ENCODE results near the gene HADHB. TPM values are rescaled to one million over a fixed set of nuclear protein-coding genes. Genes with fewer than 3 reads are reported as not detected.

The HADHB gene
- polyA plus RNA-seq, 3 donors: 94.3 to 200 (median 186) TPM

GRCh38 chr2:26299471-26300101, 54.8 kb downstream of the HADHB start:
- H3K27me3 ChIP-seq (ENCODE audit: control insufficient read depth in 2 of 2, insufficient read depth in 2 of 2, low read length in 2 of 2): no peaks in the 10 kb centered on the region
- peak overlapping the region; percentile 98 for H2AFZ ChIP-seq (ENCODE audit: insufficient read depth, low read depth, low read length, poor library complexity, severe bottlenecking)
- intact Hi-C loops (cut with micrococcal nuclease): no loop called here
- WGBS (ENCODE audit: insufficient coverage): 3% methylated on average over 3 of the region's 9 CpGs
- TF ChIP-seq CTCF (IDR thresholded peaks at IDR 0.05): no peak
- H3K27ac ChIP-seq (ENCODE audit: low read depth in 1 of 2, low read length in 2 of 2): peak overlapping the region; percentile 86 to 92
- peak in 2 of 3 donors; percentile 16 to 34 for DNase-seq
- peak overlapping the region; percentile 71 to 81 (median 77) for H3K4me3 ChIP-seq (replicated peaks in 1 of 3; ENCODE audit: low read depth in 2 of 3, low read length in 3 of 3)
- no peaks in the 10 kb centered on the region for H3K36me3 ChIP-seq (replicated peaks in 1 of 2; ENCODE audit: control insufficient read depth in 1 of 2, insufficient read depth in 2 of 2, low read length in 2 of 2)
- no peaks in the 10 kb centered on the region for H3K27me3 Mint-ChIP-seq (ENCODE audit: low read depth in 3 of 3)
- H3K27ac Mint-ChIP-seq: no peak overlapping the region
- no peaks in the 10 kb centered on the region for H4K20me1 ChIP-seq (ENCODE audit: insufficient read depth, low read length)
- H3K36me3 Mint-ChIP-seq: peaks cover 0 to 4% of the 10 kb centered on the region in 2 donors
- no peaks in the 10 kb centered on the region for H3K9me3 ChIP-seq (replicated peaks in 1 of 2; ENCODE audit: control insufficient read depth in 1 of 2, insufficient read depth in 1 of 2, low read length in 2 of 2)
- peak overlapping the region; percentile 77 for H3K9ac ChIP-seq (ENCODE audit: insufficient read depth, low read length, poor library complexity, severe bottlenecking)
- peak overlapping the region; percentile 87 for H3K4me2 ChIP-seq (replicated peaks; ENCODE audit: extremely low read depth, low read length, poor library complexity, severe bottlenecking)
- H3K4me1 ChIP-seq (ENCODE audit: control insufficient read depth in 1 of 2, insufficient read depth in 2 of 2, low read length in 2 of 2): peaks cover 13 to 16% of the 10 kb centered on the region in 2 donors
- no peaks in the 10 kb centered on the region for H3K79me2 ChIP-seq (ENCODE audit: insufficient read depth, low read length)
- H3K4me1 Mint-ChIP-seq: peaks cover 11% of the 10 kb centered on the region
- H3K9me3 Mint-ChIP-seq: peaks cover 0 to 4% (median 0%) of the 10 kb centered on the region in 7 donors
- no peak overlapping the region for H3K4me3 Mint-ChIP-seq

GRCh38 chr2:26300234-26300925, 55.6 kb downstream of the HADHB start:
- WGBS (ENCODE audit: insufficient coverage): 48% methylated on average over 17 of the region's 22 CpGs
- H3K4me1 ChIP-seq (ENCODE audit: control insufficient read depth in 1 of 2, insufficient read depth in 2 of 2, low read length in 2 of 2): peaks cover 13 to 16% of the 10 kb centered on the region in 2 donors
- no peak overlapping the region for H3K4me3 Mint-ChIP-seq
- H3K36me3 Mint-ChIP-seq: peaks cover 0 to 6% of the 10 kb centered on the region in 2 donors
- H3K9ac ChIP-seq (ENCODE audit: insufficient read depth, low read length, poor library complexity, severe bottlenecking): no peak overlapping the region
- peaks cover 11% of the 10 kb centered on the region for H3K4me1 Mint-ChIP-seq
- peak in 2 of 3 donors; percentile 15 to 36 for DNase-seq
- no peaks in the 10 kb centered on the region for H3K27me3 ChIP-seq (ENCODE audit: control insufficient read depth in 2 of 2, insufficient read depth in 2 of 2, low read length in 2 of 2)
- peak overlapping the region; percentile 87 for H3K4me2 ChIP-seq (replicated peaks; ENCODE audit: extremely low read depth, low read length, poor library complexity, severe bottlenecking)
- H3K27ac Mint-ChIP-seq: no peak overlapping the region
- no peaks in the 10 kb centered on the region for H3K9me3 ChIP-seq (replicated peaks in 1 of 2; ENCODE audit: control insufficient read depth in 1 of 2, insufficient read depth in 1 of 2, low read length in 2 of 2)
- H4K20me1 ChIP-seq (ENCODE audit: insufficient read depth, low read length): no peaks in the 10 kb centered on the region
- peaks cover 0 to 2% (median 0%) of the 10 kb centered on the region in 7 donors for H3K9me3 Mint-ChIP-seq
- peak overlapping the region; percentile 98 for H2AFZ ChIP-seq (ENCODE audit: insufficient read depth, low read depth, low read length, poor library complexity, severe bottlenecking)
- no peaks in the 10 kb centered on the region for H3K79me2 ChIP-seq (ENCODE audit: insufficient read depth, low read length)
- peak overlapping the region in 1 of 2 donors; percentile 92 for H3K27ac ChIP-seq (ENCODE audit: low read depth in 1 of 2, low read length in 2 of 2)
- peak overlapping the region; percentile 71 to 81 (median 77) for H3K4me3 ChIP-seq (replicated peaks in 1 of 3; ENCODE audit: low read depth in 2 of 3, low read length in 3 of 3)
- intact Hi-C loops (cut with micrococcal nuclease): no loop called here
- no peak for TF ChIP-seq CTCF (IDR thresholded peaks at IDR 0.05)
- no peaks in the 10 kb centered on the region for H3K36me3 ChIP-seq (replicated peaks in 1 of 2; ENCODE audit: control insufficient read depth in 1 of 2, insufficient read depth in 2 of 2, low read length in 2 of 2)
- H3K27me3 Mint-ChIP-seq (ENCODE audit: low read depth in 3 of 3): peaks cover 0 to 2% (median 0%) of the 10 kb centered on the region in 3 donors

Measured in CD14-positive monocyte (primary cell).